Measurements from ENCODE around the gene KIF14.

GRCh38 chr1:200660719-200661118 is 40.2 kb upstream of the KIF14 start:
- no peak for TF ChIP-seq CTCF (IDR thresholded peaks at IDR 0.05)
- TF ChIP-seq EP300 (IDR thresholded peaks at IDR 0.05) = no peak
- TF ChIP-seq POLR2A (IDR thresholded peaks at IDR 0.05) = no peak
- TF ChIP-seq POLR2AphosphoS5 (IDR thresholded peaks at IDR 0.05) = no peak
